ENCODE measurements around the gene CIRBP. TPM values are rescaled to one million over a fixed set of nuclear protein-coding genes. Genes with fewer than 3 reads are reported as not detected.

CIRBP gene
- total and polyA plus RNA-seq, 4 donors: 41.1 to 135 (median 96.9) TPM

DNA sequence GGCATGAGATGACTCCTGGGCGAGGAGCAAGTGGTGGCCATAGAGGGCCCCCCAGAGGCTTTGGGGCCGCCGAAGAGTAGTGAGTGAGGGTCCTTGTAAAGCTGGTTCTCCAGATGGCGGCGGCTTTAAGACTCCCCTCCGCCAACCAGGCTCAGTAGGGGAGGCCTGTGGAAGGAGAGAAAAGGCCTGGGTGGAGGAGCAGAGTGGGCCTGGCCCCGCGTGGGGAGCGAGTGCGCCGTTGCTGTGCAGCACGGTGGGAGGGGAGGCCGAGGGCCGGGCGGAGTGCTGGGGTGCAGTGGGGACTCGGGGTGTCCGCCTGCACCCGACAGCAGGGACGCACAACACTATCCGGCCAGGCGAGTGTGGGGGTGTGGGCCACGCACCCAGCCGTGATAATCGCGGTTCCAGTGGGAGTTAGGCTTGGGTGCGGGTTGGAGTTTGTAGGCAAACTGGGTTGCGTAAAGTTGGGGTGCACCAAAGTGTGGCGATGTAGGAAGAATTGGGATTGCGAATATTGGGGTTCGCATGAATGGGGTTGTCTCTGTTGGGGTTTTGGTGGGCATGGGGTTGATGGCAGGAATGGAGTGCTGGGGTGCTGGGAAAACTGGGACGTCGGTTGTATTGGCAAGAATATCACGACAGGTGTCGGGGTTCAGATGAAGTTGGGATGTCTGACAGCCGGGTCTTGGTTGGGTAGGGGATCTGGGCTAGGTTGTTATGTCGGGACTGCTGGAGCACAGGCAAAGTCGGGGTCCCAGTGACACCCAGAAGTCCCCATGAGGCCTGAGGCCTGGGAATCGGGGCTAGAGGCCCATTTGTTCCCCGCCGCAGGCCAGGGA lies 687 bp upstream of the CIRBP start:
- Histone ChIP-seq H3K4me1 (ENCODE audit: control insufficient read depth in 4 of 4, insufficient read depth in 4 of 4, low read length in 3 of 4) (peaks cover 34 to 73% (median 61%) of the 10 kb centered on the region in 4 donors), H3K4me3 (ENCODE audit: low read depth in 1 of 3, low read length in 3 of 3) (no peak overlapping the region), H3K36me3 (ENCODE audit: control insufficient read depth in 4 of 4, insufficient read depth in 3 of 4, low read depth in 1 of 4, low read length in 3 of 4) (peaks cover 10 to 17% (median 14%) of the 10 kb centered on the region in 4 donors), H3K27ac (ENCODE audit: low read depth in 1 of 2, low read length in 2 of 2) (peak overlapping the region; percentile 90 to 91), H3K9me3 (ENCODE audit: control insufficient read depth in 4 of 4, low read length in 3 of 4) (no peaks in the 10 kb centered on the region), H3K27me3 (ENCODE audit: control insufficient read depth in 4 of 4, insufficient read depth in 4 of 4, low read length in 3 of 4) (no peaks in the 10 kb centered on the region), H3K9ac (ENCODE audit: low read depth in 1 of 2, low read length in 2 of 2) (peak overlapping the region; percentile 16 to 72)
- DNase-seq (ENCODE audit: low spot score): no peak
- TF ChIP-seq, protein P1, sequence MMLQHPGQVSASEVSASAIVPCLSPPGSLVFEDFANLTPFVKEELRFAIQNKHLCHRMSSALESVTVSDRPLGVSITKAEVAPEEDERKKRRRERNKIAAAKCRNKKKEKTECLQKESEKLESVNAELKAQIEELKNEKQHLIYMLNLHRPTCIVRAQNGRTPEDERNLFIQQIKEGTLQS (IDR thresholded peaks at IDR 0.05): no peak
- no peak for TF ChIP-seq HNF4G (IDR thresholded peaks at IDR 0.05)
- no peak for TF ChIP-seq HNF4A (conservative IDR thresholded peaks at IDR 0.05)
- TF ChIP-seq FOXA2 (IDR thresholded peaks at IDR 0.05): no peak
- TF ChIP-seq SP1 (IDR thresholded peaks at IDR 0.05): no peak
- no peak for TF ChIP-seq FOXA1 (IDR thresholded peaks at IDR 0.05)
- TF ChIP-seq YY1 (IDR thresholded peaks at IDR 0.05): no peak
- TF ChIP-seq, protein P2, sequence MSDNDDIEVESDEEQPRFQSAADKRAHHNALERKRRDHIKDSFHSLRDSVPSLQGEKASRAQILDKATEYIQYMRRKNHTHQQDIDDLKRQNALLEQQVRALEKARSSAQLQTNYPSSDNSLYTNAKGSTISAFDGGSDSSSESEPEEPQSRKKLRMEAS (IDR thresholded peaks at IDR 0.05): no peak
- TF ChIP-seq RXRA (IDR thresholded peaks at IDR 0.05): no peak
- TF ChIP-seq, protein P3, sequence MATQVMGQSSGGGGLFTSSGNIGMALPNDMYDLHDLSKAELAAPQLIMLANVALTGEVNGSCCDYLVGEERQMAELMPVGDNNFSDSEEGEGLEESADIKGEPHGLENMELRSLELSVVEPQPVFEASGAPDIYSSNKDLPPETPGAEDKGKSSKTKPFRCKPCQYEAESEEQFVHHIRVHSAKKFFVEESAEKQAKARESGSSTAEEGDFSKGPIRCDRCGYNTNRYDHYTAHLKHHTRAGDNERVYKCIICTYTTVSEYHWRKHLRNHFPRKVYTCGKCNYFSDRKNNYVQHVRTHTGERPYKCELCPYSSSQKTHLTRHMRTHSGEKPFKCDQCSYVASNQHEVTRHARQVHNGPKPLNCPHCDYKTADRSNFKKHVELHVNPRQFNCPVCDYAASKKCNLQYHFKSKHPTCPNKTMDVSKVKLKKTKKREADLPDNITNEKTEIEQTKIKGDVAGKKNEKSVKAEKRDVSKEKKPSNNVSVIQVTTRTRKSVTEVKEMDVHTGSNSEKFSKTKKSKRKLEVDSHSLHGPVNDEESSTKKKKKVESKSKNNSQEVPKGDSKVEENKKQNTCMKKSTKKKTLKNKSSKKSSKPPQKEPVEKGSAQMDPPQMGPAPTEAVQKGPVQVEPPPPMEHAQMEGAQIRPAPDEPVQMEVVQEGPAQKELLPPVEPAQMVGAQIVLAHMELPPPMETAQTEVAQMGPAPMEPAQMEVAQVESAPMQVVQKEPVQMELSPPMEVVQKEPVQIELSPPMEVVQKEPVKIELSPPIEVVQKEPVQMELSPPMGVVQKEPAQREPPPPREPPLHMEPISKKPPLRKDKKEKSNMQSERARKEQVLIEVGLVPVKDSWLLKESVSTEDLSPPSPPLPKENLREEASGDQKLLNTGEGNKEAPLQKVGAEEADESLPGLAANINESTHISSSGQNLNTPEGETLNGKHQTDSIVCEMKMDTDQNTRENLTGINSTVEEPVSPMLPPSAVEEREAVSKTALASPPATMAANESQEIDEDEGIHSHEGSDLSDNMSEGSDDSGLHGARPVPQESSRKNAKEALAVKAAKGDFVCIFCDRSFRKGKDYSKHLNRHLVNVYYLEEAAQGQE (IDR thresholded peaks at IDR 0.05): no peak
- TF ChIP-seq, protein P4, sequence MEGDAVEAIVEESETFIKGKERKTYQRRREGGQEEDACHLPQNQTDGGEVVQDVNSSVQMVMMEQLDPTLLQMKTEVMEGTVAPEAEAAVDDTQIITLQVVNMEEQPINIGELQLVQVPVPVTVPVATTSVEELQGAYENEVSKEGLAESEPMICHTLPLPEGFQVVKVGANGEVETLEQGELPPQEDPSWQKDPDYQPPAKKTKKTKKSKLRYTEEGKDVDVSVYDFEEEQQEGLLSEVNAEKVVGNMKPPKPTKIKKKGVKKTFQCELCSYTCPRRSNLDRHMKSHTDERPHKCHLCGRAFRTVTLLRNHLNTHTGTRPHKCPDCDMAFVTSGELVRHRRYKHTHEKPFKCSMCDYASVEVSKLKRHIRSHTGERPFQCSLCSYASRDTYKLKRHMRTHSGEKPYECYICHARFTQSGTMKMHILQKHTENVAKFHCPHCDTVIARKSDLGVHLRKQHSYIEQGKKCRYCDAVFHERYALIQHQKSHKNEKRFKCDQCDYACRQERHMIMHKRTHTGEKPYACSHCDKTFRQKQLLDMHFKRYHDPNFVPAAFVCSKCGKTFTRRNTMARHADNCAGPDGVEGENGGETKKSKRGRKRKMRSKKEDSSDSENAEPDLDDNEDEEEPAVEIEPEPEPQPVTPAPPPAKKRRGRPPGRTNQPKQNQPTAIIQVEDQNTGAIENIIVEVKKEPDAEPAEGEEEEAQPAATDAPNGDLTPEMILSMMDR (IDR thresholded peaks at IDR 0.05; ENCODE audit: low read depth, low read length, missing input control): no peak
- TF ChIP-seq NR2F2 (IDR thresholded peaks at IDR 0.05): no peak
- TF ChIP-seq GABPA (IDR thresholded peaks at IDR 0.05 in 1 of 2, conservative IDR thresholded peaks at IDR 0.05 in 1 of 2): no peak
- TF ChIP-seq, protein P5, sequence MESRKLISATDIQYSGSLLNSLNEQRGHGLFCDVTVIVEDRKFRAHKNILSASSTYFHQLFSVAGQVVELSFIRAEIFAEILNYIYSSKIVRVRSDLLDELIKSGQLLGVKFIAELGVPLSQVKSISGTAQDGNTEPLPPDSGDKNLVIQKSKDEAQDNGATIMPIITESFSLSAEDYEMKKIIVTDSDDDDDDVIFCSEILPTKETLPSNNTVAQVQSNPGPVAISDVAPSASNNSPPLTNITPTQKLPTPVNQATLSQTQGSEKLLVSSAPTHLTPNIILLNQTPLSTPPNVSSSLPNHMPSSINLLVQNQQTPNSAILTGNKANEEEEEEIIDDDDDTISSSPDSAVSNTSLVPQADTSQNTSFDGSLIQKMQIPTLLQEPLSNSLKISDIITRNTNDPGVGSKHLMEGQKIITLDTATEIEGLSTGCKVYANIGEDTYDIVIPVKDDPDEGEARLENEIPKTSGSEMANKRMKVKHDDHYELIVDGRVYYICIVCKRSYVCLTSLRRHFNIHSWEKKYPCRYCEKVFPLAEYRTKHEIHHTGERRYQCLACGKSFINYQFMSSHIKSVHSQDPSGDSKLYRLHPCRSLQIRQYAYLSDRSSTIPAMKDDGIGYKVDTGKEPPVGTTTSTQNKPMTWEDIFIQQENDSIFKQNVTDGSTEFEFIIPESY (IDR thresholded peaks at IDR 0.05): no peak
- TF ChIP-seq EGR1 (IDR thresholded peaks at IDR 0.05; ENCODE audit: low read depth in 2 of 2): no peak
- TF ChIP-seq RAD21 (IDR thresholded peaks at IDR 0.05): no peak
- no peak for TF ChIP-seq JUND (IDR thresholded peaks at IDR 0.05)
- no peak for TF ChIP-seq TAF1 (conservative IDR thresholded peaks at IDR 0.05)
- WGBS: 57% methylated on average over 40 of the region's 40 CpGs

Measured in liver (tissue), 9 donors.